CD4-positive, alpha-beta T cell (primary cell): Measurements from ENCODE around the gene TBC1D24. TPM values are rescaled to one million over a fixed set of nuclear protein-coding genes. Genes with fewer than 3 reads are reported as not detected.
"Not testable (repeated sequence)": the region's sequence is repeated elsewhere in the genome, so short reads cannot be mapped to it uniquely, and the experiment has no call there.

Experiments used
- ATAC-seq: fragments of 200-7000 bp; cut with Tn5 transposase; one replicate; pipeline ENCODE4 v1.10.0; 2022; ENCODE audit warnings: mild to moderate bottlenecking; ENCODE audit not compliant: poor library complexity
- CTCF ChIA-PET: fragments of 350-600 bp; sonication (Branson Sonifier 250); formaldehyde crosslinking; loops from one replicate; lab custom pipeline; 2021; ENCODE audit warnings: antibody characterized with exemption, inconsistent platforms; lab: Charles Lee
- POLR2A ChIA-PET: fragments of 350-600 bp; sonication (Branson Sonifier 250); formaldehyde crosslinking; loops from one replicate; lab custom pipeline; 2021; ENCODE audit warnings: antibody characterized with exemption, inconsistent platforms; lab: Charles Lee
- DNase-seq, 14 experiments: peaks; one replicate each; pipeline ENCODE4 v3.0.0-alpha.2; 2013 to 2020; ENCODE audit warnings: mixed read lengths in 2 of 14
- H3K27ac ChIP-seq, 2 donors: one replicate each; pipeline versions ENCODE4 v1.5.1 to v1.7.0; 2013; ENCODE audit warnings: low read length in 2 of 2, low read depth in 1 of 2, mild to moderate bottlenecking in 1 of 2
- H3K27me3 ChIP-seq, 2 experiments: 1 replicate in 1 of 2; 2 replicates in 1 of 2; pipeline versions ENCODE4 v1.6.1 to v1.7.0; 2013; ENCODE audit warnings: low read length in 2 of 2, control low read depth in 1 of 2, mild to moderate bottlenecking in 1 of 2, moderate library complexity in 1 of 2; ENCODE audit not compliant: insufficient read depth in 2 of 2, control insufficient read depth in 1 of 2
- H3K36me3 ChIP-seq: one replicate; pipeline ENCODE4 v1.6.1; 2013; ENCODE audit warnings: low read length, control low read depth; ENCODE audit not compliant: insufficient read depth
- H3K4me1 ChIP-seq: one replicate; pipeline ENCODE4 v1.6.1; 2013; ENCODE audit warnings: low read length, control low read depth; ENCODE audit not compliant: insufficient read depth
- H3K4me3 ChIP-seq: one replicate; pipeline ENCODE4 v1.5.1; 2013; ENCODE audit warnings: mild to moderate bottlenecking, low read length, moderate library complexity
- H3K9me3 ChIP-seq, 2 experiments: 1 replicate in 1 of 2; 2 replicates in 1 of 2; pipeline versions ENCODE4 v1.6.1 to v1.7.0; 2013; ENCODE audit warnings: low read length in 2 of 2, mild to moderate bottlenecking in 2 of 2, control low read depth in 1 of 2, moderate library complexity in 1 of 2; ENCODE audit not compliant: control insufficient read depth in 1 of 2, insufficient read depth in 1 of 2
- H3K27ac Mint-ChIP-seq: one replicate; pipeline ENCODE4 v1.8.0; 2020; ENCODE audit warnings: mixed read lengths
- H3K27me3 Mint-ChIP-seq: one replicate; pipeline ENCODE4 v1.8.0; 2021; ENCODE audit warnings: mixed read lengths
- H3K36me3 Mint-ChIP-seq: one replicate; pipeline ENCODE4 v1.8.0; 2021; ENCODE audit warnings: low read depth, mixed read lengths
- H3K4me1 Mint-ChIP-seq: one replicate; pipeline ENCODE4 v1.8.0; 2021; ENCODE audit warnings: low read depth, mixed read lengths
- H3K4me3 Mint-ChIP-seq: one replicate; pipeline ENCODE4 v1.8.0; 2020; ENCODE audit warnings: mild to moderate bottlenecking, mixed read lengths
- H3K9me3 Mint-ChIP-seq: one replicate; pipeline ENCODE4 v1.8.0; 2020; ENCODE audit warnings: mixed read lengths
- intact Hi-C, 2 experiments: fragments of 100-400 bp; cut with DNase I in 1 of 2; cut with micrococcal nuclease in 1 of 2; formaldehyde crosslinking; loops; one replicate each; pipeline versions ENCODE4 v1.15.1 to v1.9.0; 2023 to 2025; cut with DNase I, micrococcal nuclease
- total RNA-seq, 174 experiments: library from RNA in 2 of 174; stranded (reverse) in 2 of 174; gene quantifications; one replicate each; pipeline ENCODE4 v1.2.3 and lab custom pipeline; 2021 to 2026
- TF ChIP-seq, protein P1 (sequence below): fragments of 200-600 bp; IDR thresholded peaks from one replicate; pipeline ENCODE4 v1.8.0; 2022; ENCODE audit warnings: antibody characterized with exemption, mild to moderate bottlenecking

TBC1D24 gene
- total RNA-seq, 2 experiments from 2014 or later: 1.2 to 2.1 TPM

DNA sequence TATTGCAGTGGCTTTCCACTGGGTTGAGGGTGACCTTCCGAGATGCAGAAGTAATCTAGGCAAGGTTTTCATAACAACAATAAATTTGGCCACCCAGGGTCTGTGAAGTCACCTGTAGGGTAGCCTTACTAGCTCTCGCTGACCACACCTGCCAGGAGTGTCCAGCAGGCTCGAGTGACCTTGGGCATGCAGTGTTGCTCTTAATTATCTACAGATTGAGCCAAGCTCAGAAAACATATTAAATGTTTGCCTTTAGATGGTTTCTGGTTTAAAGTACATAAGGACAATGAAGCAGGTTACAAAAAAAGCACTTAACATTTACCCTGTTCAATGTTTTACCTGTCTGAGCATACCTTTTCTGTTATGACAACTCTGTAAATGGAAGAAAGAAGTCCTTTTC lies 1.8 kb downstream of the TBC1D24 start:
- ATAC-seq (no peak), DNase-seq (no peak)
- peaks cover 0 to 11% of the 10 kb centered on the region in 2 experiments for H3K9me3 ChIP-seq
- no peaks in the 10 kb centered on the region for H3K36me3 ChIP-seq
- H3K27ac ChIP-seq: no peak overlapping the region
- Mint-ChIP-seq H3K4me1 (peaks cover 13% of the 10 kb centered on the region), H3K9me3 (no peaks in the 10 kb centered on the region), H3K27ac (no peak overlapping the region), H3K36me3 (no peaks in the 10 kb centered on the region), H3K27me3 (peaks cover 8% of the 10 kb centered on the region), H3K4me3 (peak overlapping the region; percentile 84)
- CTCF ChIA-PET: interaction anchor here (1.4 kb wide), 1 partner anchor 10 kb away, joined by 3 read pairs; no protein-coding TSS in a partner anchor
- intact Hi-C loops: no loop called here
- POLR2A ChIA-PET: no interaction called here
- no peak overlapping the region for H3K4me3 ChIP-seq
- TF ChIP-seq, protein P1, sequence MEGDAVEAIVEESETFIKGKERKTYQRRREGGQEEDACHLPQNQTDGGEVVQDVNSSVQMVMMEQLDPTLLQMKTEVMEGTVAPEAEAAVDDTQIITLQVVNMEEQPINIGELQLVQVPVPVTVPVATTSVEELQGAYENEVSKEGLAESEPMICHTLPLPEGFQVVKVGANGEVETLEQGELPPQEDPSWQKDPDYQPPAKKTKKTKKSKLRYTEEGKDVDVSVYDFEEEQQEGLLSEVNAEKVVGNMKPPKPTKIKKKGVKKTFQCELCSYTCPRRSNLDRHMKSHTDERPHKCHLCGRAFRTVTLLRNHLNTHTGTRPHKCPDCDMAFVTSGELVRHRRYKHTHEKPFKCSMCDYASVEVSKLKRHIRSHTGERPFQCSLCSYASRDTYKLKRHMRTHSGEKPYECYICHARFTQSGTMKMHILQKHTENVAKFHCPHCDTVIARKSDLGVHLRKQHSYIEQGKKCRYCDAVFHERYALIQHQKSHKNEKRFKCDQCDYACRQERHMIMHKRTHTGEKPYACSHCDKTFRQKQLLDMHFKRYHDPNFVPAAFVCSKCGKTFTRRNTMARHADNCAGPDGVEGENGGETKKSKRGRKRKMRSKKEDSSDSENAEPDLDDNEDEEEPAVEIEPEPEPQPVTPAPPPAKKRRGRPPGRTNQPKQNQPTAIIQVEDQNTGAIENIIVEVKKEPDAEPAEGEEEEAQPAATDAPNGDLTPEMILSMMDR: no peak
- H3K27me3 ChIP-seq: peaks cover 16 to 18% of the 10 kb centered on the region in 2 experiments
- H3K4me1 ChIP-seq: peaks cover 36% of the 10 kb centered on the region

DNA sequence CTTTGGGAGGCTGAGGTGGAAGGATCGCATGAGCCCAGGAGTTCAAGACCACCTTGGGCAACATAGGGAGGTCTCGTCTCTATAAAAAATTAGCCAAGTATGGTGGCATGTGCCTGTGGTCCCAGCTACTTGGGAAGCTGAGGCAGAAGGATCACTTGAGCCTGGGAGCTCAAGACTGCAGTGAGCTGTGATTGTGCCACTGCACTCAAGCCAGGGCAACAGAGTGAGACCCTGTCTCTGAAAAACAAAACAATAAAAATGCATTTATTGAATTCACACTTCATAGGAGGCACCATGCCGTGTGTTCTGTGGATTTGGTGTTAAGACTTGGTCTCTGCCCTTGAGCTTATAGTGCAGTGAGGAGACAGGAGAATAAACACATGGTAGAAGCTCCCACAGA lies 2.4 kb downstream of the TBC1D24 start:
- Histone ChIP-seq H3K36me3 (no peaks in the 10 kb centered on the region), H3K9me3 (peaks cover 0 to 5% of the 10 kb centered on the region in 2 experiments), H3K4me1 (peaks cover 31% of the 10 kb centered on the region), H3K27ac (no peak overlapping the region), H3K27me3 (peaks cover 11 to 12% of the 10 kb centered on the region in 2 experiments), H3K4me3 (no peak overlapping the region)
- no peaks in the 10 kb centered on the region for H3K9me3 Mint-ChIP-seq
- no peaks in the 10 kb centered on the region for H3K36me3 Mint-ChIP-seq
- no peak overlapping the region for H3K27ac Mint-ChIP-seq
- TF ChIP-seq, protein P1: no peak
- ATAC-seq (no peak), DNase-seq (no peak)
- intact Hi-C loops: no loop called here
- H3K4me3 Mint-ChIP-seq: no peak overlapping the region
- H3K27me3 Mint-ChIP-seq: peaks cover 8% of the 10 kb centered on the region
- POLR2A ChIA-PET: no interaction called here
- peaks cover 13% of the 10 kb centered on the region for H3K4me1 Mint-ChIP-seq
- CTCF ChIA-PET: interaction anchor here (1.4 kb wide), 1 partner anchor 10 kb away, joined by 3 read pairs; no protein-coding TSS in a partner anchor

DNA sequence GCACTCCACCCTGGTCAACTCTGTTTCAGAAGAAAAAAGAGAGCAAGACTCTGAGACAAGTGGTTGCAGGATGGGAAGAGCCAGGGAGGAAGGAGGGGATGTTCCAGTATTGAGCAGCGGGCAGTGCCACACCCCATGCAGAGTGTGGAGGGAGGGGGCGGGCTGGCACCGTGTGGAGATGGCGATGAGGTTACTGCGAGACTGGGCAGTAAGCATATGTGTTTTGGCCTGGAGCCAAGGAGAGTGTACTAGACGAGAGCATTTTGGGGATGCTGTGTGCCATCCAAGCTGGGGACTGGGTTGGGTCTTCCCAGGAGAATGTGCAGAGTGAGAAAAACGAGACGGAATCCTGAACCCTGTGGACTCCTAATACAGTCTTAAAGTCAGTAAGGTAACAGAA lies 3.4 kb downstream of the TBC1D24 start:
- TF ChIP-seq, protein P1: no peak
- Mint-ChIP-seq H3K4me1 (peaks cover 10% of the 10 kb centered on the region), H3K36me3 (no peaks in the 10 kb centered on the region), H3K27ac (no peak overlapping the region), H3K4me3 (no peak overlapping the region), H3K27me3 (peaks cover 2% of the 10 kb centered on the region), H3K9me3 (no peaks in the 10 kb centered on the region)
- DNase-seq (no peak), ATAC-seq (no peak)
- peaks cover 2 to 3% of the 10 kb centered on the region in 2 experiments for H3K27me3 ChIP-seq
- no peaks in the 10 kb centered on the region for H3K9me3 ChIP-seq
- H3K27ac ChIP-seq: no peak overlapping the region
- H3K4me3 ChIP-seq: no peak overlapping the region
- CTCF ChIA-PET: interaction anchor here (0.7 to 1.4 kb wide), 2 partner anchors 9 to 23 kb away, joined by 3 read pairs; no protein-coding TSS in a partner anchor
- POLR2A ChIA-PET: no interaction called here
- H3K4me1 ChIP-seq: peaks cover 21% of the 10 kb centered on the region
- H3K36me3 ChIP-seq: no peaks in the 10 kb centered on the region
- intact Hi-C loops: no loop called here

DNA sequence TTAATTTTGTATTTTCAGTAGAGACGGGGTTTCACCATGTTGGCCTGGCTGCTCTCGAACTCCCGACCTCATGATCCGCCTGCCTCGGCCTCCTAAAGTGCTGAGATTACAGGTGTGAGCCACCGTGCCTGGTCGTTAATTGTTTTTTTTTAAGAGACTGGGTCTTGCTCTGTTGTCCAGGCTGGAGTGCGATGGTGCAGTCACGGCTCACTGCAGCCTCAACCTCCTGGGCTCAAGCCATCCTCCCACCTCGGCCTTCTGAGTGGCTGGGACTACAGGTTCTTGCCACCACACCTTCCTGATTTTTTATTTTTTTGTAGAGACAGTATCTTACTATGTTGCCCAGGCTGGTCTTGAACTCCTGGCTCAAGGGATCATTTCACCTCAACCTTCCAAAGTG lies 5.1 kb downstream of the TBC1D24 start:
- intact Hi-C loops, DNase-seq: not testable (repeated sequence)

More for the DNA sequence above, 5.1 kb downstream of the TBC1D24 start:
- H3K4me3 ChIP-seq, H3K27me3 ChIP-seq, H3K9me3 ChIP-seq, POLR2A ChIA-PET, H3K27me3 Mint-ChIP-seq, H3K36me3 Mint-ChIP-seq, H3K36me3 ChIP-seq, ATAC-seq, H3K27ac ChIP-seq, CTCF ChIA-PET, H3K27ac Mint-ChIP-seq, H3K4me1 Mint-ChIP-seq, H3K9me3 Mint-ChIP-seq: not testable (repeated sequence)
- H3K4me3 Mint-ChIP-seq: peak overlapping the region; percentile 25
- H3K4me1 ChIP-seq: peaks cover 11% of the 10 kb centered on the region
